Pons (tissue), 1 donor: ENCODE results near the gene MAP2K3.

Experiments used
- DNase-seq: peaks from one replicate; pipeline ENCODE4 v3.0.0-alpha.2; 2016; ENCODE audit warnings: low spot score

MAP2K3 gene

DNA sequence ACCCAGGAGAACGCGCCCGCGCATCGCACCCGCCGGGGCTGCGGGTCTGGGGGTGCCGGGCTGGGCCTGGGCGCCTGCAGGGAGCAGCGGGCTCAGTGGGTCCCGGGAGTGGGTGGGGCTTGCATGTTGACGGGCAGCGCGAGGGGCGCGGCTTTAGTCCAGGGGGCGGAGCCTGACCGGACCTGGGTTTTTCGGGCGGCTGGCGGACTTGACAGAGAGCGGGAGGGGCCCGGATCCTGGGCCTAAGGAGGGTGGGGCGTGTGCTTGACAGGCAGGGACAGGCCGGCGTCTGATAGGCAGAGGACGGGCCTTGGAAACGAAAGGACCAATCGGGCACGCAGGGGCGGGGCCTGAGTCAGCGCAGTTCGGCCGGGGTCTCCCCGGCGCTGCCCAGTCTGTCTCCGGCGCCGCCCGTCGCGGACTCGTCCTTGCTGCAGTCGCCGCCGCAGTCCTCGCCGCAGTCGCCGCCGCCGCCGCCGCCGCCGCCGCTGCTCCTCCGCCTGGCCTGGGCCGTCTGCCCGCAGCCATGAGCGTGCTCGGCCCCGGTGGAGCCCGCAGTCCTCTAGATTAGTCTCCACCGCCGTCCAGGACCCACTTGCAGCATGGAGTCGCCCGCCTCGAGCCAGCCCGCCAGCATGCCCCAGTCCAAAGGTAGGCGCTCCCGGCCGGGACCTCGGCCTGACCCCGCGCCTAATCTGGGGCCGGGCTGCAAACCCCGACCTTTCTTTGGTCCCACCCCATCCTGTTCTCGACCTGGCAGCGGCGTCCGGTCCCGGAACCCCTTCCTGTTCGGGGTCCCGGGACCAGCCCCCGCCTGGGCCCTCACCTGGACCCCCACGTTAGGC is at the start of gene MAP2K3:
Gene MAP2K3, plus strand, starts transcription at position 393 of the 845 bp plus-strand sequence. Its CDS starts 210 bp downstream, at position 603.
- peak; percentile 99 for DNase-seq

DNA sequence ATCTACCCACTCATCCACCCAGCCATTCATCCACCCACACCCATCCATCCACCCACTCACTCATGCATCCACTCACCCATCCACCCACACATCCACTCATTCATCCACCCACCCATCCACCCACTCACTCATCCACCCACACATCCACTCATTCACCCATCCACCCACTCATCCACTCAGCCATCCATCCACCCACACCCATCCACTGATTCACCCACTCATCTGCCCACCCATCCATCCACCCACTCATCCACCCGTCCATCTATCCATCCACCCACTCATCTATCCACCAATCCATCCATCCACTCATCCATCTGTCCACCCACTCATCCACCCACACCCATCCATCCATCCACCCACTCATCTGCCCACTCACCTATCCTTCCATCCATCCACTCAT is 48.6 kb upstream of the MAP2K3 start:
- no peak for DNase-seq

DNA sequence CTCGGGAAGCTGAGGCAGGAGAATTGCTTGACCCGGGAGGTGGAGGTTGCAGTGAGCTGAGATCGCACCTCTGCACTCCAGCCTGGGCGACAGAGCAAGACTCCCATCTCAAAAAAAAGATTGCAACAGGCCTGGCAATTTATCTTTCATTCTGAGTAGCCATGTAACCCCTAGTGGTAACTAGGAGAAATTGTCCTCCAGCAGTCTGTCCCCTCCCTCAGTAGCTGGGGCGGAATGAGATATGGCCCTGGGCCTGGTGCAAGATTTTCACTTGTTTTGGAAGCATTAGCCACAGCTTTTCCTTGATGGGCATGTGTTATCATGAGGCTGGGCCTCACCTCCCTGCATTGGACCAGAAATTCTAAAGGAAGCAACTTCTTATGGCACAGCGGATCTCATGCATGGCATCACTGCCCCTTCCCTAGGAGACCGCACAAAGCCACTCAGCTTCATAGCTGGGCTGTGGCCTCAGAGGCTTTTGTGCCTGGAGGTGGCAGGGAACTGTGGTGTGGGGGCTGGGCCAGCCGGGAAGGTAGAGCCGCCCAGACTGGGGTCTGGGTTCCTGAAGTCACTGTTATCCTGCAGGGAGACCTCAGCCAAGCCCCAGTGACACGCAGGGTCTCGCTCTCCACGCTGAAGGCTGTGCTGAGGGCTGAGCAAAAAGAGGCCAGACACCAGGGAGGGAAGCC is 44.7 kb upstream of the MAP2K3 start:
- no peak for DNase-seq

DNA sequence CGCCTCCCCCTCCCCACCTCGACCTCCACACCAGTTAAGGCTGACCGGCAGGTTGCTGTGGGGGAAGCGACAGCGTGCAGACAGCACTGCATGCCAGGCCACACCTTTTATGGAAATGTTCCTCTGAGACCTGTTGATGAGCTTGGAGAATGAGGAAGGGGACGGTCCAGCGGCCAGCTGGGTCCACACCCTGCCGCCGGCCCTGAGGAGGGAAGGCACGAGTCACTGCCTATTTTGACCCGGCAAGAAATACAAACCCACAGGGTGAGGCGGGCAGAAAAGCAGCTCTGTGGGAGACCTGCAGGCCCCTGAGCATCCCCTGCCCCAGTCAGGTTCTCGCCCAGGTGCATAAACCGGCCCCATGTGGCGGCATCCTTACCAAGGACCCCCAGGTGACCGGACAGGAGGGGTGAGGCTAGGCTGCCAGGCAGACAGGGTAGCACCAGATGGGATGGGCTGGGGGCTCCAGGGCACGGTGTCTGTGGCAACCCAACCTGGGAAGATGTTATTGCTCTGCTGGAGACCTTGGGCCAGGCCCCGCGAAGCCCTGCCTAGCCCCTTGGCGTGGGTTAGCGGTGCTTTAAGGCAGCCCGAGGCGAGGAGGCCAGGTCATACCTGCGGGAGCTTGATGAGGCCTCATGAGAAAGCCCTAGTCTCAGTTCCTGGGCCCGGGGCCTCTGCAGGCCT is 44.0 kb upstream of the MAP2K3 start:
- DNase-seq = no peak

DNA sequence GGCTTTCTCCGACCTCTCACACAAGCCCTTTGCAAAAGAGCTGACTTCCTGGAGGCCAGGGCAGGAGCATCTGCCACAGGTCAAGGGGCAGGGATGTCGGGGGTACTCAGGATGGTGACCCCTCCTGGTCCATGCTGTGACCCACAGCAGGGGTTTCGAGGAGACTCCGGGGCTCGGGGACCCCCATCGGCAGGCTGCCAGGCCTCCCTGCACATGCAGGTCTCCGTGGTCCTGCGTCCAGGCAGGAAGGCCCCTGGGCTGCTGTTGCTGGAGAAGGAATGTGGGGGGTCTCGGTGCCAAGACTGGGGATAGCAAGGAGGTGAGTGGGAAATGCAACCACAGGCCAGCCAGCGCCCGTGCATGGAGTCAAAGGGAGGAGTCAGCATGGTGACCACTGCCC is 42.9 kb upstream of the MAP2K3 start:
- no peak for DNase-seq

DNA sequence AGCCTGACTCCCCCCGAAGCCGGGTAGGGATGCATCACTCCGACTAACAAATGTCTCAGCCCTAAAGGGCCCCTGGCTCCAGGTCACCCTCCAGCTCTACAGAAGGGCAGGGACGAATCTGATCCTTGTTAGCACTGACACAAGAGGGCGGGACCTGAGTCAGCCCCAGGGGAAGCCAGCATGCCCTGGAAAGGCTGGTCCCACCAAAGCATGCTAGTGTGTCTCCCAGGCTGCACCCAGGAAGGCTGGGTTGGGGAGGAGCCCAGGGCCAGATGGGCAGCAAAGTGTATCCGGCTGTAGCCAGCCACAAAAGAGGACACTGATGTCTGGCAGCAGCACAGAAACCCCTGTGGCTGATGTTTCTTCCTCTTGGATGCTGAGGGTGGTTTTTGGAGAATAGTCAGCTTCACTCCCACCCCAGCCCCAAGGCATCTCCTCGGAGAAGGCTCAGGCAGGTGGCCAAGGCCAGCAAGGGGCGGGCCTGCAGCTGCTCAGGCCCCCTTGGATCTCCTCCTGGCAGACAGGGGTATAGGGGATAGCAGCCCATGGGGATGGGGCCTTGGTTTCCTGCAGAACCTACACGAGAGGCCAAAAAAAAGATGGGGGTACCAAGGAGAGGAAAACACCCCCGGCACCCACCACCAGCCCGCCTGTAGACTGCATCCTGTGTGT is 42.3 kb upstream of the MAP2K3 start:
- DNase-seq = no peak

DNA sequence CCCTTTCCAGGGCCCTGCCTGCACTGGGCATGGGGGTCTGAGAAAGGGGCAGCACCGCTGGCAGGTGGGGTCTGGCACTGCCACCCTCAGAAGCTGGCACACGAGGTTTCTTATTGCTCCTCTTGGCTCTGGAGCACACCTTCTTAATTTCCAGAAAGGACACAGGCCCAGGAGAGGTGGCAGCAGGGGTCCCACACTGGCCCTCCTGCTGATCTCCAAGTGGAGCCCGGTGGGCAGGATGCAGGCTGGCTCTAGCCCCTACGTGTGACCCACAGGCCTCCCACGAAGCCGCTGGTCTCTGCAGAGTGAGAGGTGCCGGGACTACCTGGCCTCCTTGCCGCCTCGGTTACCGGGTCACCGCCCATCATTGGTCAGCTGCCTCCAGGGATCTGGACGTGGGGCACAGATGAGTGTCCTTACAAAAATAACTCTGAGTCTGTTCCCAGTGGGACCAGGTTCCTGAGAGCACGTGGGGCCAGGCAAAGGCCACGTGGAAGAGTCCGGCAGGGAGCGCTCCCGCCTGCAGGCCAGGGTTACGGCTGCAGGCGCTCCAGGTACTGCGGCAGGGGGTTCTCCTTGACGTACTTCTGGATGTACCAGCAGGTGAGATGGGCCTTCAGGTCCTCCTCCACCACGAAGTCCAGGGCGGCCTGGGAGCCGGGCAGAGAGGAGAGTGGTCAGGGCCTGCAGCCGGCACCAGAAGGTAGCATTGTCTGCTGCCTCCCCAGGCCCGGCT is 41.6 kb upstream of the MAP2K3 start:
- no peak for DNase-seq

DNA sequence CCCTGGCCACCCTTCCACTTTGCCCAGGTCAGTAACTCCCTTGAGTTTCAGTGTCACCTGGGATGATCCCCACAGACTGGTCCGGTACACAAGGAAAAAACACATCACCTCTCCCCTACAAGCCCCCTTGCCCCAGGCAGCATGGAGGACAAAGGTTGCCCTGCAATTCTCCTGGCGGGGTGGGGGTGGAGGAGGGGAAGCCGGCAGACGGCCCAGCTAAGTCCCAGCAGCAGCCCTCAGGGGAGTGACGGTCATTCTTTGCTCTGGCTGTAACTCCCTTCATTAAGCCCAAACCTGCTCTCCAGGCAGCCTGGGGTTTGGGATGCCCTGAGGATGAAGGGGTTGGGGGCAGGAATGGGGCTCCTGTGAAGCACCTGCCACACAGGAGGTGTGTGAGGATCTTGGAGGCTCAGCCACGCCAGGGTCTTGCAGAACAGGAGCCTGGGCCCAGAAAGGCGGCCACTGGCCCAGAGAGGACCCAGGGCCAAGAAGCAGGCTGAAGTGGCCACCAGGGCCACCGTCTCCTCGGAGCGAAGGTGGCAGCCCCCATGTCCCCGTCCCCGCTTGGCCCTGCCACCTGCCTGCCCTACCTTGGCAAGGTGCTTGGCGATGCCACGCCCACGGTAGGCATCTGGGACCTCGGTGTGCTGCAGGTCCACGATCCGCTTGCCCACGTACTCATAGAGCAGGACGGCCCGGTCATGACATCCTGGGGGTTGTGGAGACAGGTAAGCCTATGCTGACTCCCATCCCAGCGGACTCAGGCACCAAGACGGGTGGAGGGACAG is 40.8 kb upstream of the MAP2K3 start:
- DNase-seq = no peak

DNA sequence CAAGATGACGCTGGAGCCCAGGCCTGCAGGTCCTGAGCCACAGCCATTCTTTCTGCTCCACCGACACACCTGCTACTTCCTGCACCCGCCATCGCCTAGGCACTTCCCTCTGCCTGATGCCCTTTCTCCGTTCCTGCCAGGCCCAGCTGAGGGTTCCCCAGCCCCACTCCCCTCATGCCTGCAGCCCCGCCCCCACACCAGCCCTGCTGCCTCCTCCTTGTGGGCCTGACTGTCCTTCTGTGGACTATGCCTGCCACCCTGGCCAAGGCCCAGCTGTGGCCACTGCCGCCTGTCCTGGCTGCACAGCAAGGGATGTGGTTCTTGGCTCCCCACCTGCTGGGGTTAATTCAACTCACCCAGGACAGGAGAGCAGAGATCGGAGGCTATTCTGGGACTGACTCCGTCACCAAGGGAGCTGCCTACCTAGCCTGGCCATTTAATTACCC is 38.8 kb upstream of the MAP2K3 start:
- no peak for DNase-seq

DNA sequence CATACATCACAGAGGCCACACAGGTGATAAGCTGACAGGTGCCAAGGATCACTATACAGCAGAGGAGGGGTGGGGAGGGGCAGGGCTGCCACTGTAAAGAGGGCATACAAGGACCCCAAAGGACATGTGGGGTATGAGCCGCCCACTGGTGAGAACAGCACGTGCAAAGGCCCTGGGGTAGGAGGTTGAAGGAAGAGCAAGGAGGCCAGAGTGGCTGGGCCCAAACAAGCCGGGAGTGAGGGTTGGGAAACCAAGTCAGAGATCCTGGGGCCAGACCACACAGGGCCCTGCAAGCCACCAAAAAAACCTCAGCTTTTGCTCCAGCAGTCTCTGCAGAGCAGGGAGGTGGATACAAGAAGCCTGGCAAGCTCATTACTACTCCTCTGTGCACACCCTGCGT is 37.8 kb upstream of the MAP2K3 start:
- DNase-seq = no peak

DNA sequence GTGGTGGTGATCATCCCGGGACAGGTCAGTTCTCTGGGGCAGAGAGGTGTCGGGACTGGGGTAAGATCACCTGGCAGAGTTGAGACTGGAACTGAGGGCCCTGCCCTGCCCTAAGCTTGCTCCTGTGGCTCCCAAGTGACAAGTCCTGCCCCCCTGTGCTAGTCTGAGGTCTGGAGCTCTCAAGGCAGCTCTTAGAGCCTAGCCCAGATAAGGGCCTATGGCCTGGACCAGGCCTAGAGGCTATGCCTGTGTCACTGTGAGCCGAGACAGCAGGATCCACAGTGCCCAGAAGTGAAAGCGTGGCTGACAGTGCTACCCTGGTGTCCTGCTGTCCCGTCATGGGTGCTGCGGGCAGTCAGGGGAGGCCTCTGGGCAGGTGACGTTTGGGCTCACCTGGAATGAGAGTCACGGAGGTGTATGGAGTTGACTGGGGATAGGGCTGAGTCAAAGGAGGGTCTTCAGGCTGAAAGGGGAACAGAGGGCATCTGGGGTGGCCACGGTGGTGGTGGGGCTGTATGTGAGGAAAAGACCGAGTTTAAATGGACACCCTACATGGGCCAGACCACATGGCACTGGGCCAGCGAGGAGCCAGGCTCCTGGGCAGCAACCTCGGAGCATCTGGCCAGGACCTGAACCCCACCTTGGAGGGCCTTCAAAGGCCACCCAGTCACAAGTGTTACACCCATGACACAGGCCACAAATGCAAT is 36.8 kb upstream of the MAP2K3 start:
- no peak for DNase-seq

DNA sequence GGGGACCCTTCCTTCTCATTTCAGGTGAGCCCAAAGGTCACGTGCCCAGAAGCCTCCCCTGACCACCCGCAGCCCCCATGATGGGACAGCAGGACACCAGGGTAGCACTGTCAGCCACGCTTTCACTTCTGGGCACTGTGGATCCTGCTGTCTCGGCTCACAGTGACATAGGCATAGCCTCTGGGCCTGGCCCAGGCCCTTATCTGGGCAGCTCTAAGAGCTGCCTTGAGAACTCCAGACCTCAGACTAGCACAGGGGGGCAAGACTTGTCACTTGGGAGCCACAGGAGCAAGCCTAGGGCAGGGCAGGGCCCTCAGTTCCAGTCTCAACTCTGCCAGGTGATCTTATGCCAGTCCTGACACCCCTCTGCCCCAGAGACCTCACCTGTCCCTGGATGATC is 36.0 kb upstream of the MAP2K3 start:
- DNase-seq = no peak

DNA sequence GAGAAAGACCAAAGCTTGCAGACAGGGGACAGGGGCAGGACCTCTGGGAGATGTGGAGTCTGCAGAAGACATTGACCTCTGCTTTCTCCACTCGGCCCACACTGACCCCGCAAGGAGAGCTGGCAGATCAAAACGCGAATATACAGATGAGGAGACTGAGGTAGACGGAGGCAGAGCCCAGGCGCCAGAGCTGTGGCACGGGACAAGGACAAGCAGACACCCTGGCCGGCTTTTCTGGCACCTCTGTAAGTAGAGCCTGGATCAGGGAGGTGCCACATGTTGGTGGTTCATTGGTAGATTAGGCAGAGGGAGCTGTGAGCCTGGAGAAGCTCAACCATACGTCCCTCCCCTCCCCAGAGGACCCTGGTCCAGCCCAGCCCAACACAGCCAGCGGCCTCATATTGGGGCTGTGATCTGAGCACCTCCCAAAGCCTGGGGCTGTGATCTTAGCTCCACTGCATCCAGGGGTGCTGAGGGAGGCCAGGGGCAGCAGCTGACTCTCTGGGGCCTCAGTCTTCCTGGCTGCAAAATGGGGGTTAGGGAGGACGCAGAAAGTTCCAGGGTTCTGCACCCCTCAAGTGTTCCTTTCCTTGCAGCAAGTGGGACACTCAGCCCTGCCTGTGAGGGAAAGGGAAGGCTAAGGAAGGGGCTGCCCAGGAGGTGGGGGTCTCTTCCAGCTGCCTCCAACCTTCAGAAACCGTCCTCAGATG is 35.3 kb upstream of the MAP2K3 start:
- DNase-seq = no peak

DNA sequence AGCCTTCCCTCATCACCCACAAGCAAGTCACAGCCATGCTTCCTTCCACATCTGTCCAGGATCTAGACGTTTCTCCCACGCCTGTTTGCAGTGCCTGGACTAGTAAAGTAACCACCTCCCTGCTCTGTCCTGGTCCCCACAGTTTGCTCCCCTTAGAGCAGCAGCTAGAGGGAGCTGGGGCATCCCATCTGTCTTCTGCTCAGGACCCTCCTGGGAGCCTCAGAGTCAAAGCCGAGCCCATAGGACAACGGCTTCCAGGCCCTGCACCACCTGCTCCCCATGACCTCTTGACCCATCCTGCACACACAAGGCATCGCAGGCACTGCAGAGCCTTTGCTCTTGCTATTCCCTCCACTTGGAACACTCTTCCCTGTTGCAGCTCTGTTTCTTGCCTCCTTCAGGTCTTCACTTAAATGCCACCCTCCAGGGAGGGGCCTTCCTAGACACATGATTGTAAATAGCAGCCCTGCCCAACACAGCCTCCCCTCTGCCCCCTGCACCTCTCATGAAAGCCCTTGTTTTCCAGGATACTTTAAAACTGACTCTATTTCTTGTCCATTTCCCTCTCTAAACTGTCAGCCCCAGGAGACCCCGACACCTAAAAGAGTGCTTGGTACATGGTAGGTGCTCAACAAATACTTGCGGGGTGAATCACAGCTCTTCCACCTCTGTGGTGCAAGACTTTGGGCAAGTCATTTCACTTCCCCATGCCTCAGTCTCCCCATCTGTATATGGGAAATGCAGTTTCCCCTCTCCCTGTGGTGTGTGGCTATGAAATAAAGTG is 34.4 kb upstream of the MAP2K3 start:
- no peak for DNase-seq

DNA sequence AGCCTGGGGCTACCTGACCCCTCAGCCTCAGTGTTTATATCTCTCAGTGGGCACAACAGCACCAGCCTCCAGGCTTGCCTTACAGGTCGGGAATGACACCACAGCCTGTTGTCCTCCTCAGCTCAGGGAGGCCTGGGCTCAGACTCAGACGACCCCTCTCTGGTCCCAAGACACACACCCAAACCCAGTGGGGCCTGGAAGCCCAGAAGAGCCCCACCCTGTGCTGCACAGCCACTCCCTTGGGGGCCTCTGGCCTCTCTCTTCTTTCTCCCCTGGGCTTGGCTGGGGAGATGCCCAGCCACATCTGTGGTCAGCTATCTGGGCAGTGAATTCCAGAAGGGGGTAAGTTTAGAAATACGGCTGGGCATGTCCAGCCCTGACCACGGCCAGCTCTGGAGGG is 33.7 kb upstream of the MAP2K3 start:
- DNase-seq = no peak

DNA sequence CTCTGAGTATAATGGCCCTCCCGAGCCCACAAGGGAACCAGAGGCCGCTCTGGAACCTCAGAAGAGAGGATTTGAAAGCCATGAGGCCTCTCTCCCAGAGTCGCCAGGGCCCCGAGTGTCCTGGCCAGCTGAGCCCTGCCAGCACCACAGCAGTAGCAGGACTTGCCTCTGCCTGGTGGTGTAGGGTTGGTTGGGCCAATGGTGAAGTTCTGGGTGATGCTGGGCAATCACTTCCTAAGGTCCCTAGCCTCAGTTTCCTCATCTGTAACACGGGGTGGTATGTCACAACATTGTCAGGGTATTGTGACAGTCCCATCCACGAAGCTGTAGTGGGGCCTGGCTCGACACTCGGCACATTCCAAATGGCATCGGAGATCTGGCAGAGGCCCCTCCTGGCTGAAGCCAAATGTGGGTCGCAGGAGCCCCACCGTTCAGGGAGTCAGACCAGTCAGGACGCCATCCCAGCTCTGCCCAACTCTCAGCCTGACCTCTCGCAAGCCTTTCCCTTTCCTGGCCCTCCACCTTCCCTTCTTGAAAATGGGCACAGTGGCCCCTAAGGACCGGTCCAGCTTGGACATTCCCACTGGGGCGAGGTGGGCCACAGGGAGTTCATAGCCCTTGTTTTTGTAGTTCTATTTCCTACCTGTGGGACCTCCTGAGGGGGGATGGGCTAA is 33.0 kb upstream of the MAP2K3 start:
- DNase-seq = no peak

DNA sequence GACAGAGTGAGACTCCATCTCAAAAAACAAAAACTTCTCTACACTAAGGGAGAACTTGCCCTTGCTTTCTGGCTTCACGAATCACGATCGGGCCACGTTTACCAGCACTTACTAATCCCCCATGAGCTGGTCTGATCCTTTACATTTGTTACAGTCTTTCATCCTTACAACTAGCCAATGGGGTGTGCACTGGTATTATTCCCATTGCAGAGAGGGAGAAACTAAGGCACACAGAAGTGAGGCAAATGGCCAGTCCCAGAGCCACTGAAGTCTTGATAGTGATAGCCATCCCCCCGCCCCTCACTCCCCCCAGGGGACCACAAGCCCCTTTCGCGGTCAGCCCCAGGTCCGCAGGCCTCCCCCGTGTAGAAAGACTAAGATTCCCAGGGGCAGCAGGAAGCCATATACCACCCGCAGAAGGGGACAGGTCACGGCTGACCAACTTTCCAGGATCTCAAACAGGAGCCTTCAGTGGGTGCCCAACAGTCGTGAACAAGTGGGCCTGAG is 32.2 kb upstream of the MAP2K3 start:
- DNase-seq = no peak
